NCI-H1092 (cell line): ENCODE measurements around the gene CLEC18A.
"Not testable (repeated sequence)": the region's sequence is repeated elsewhere in the genome, so short reads cannot be mapped to it uniquely, and the experiment has no call there.

Source experiments
- DNase-seq: peaks from one replicate; lab custom pipeline; 2025; lab: John Stamatoyannopoulos, UW

Gene CLEC18A

DNA sequence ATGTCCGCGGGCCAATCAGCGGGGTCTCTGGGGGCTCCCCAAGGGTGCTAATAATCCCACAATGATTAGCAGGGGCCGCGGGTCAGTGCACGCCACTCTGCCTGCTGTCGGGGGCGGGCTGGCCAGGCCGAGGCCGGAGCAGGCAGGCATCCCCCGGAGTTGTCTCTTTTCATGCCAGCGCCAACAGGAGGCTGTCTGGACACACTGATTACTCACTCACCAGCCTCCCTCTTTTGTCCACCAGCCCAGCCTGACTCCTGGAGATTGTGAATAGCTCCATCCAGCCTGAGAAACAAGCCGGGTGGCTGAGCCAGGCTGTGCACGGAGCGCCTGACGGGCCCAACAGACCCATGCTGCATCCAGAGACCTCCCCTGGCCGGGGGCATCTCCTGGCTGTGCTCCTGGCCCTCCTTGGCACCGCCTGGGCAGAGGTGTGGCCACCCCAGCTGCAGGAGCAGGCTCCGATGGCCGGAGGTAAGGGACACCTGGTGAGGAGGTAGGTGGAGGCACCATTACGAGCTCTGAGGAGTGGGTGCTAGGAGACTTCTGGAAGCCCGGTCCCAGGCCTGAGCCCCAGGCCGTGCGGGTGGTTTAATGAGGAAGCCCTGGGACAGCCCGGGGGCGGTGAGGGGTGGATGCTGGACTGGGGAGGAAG is at the start of gene CLEC18A:
Gene CLEC18A (plus strand): TSS at position 318 of the 655 bp plus-strand sequence. CDS start 33 bp downstream, at position 351.
- DNase-seq: not testable (repeated sequence)

DNA sequence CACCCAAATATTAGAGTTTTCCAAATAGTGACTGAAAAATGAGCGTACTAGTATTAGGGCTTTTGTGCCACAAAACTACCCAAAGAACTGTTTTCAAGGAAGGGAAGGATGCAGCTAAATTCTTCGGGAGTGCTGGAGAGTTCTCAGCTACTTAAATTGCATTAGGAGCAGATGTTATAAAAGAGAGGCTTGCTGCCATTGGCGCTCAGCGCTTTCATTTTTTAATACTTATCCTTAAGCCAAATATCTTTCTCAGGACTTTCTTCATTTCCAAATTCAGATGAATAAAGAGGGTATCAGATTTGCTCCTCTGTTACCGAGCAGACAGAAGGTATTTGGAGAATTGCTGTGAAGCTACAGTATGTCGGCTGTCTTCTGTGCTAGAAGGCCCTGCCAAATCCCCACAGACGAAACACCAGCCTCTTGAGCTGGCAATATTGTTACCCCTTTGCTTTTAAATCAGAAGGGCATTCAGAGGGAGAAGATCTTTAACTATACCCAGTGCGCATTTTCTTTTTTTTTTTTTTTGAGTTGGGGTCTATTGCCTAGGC is 47.2 kb upstream of the CLEC18A start:
- no peak for DNase-seq

GRCh38 chr16:69904495-69905170 is 46.5 kb upstream of the CLEC18A start:
- no peak for DNase-seq

GRCh38 chr16:69905171-69905555 is 46.0 kb upstream of the CLEC18A start:
- DNase-seq: no peak

DNA sequence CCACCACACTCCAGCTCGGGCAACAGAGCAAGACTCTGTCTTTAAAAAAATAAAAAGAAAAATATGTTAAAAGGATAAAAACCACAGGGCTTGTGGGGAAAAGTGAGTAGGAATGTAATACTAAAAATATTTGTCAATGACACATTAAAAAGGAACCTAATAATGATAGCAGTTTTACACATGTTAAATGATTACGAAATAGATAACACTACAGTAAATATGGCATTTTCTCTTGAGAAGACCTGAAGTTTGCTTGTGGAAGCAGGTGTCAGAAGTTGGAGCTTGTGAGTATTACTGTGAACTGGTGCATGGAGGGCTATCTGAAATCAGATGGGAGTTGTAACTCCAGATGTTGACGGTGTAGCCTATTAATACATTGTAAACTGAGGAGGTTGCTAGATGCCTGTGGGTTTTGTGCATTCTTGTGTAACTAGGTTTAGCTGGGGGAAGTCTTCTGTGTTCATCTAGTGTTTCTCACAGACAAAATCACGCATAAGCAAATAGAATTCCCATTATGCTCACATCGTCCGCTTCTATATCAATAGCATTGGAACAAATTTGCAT is 44.2 kb upstream of the CLEC18A start:
- DNase-seq: no peak

- DNase-seq: no peak
These were observed 42.1 kb upstream of the CLEC18A start for GRCh38 chr16:69909043-69909442.

GRCh38 chr16:69909760-69910159 is 41.4 kb upstream of the CLEC18A start:
- DNase-seq: no peak

- no peak for DNase-seq
These were observed 40.2 kb upstream of the CLEC18A start for GRCh38 chr16:69910964-69911363.

DNA sequence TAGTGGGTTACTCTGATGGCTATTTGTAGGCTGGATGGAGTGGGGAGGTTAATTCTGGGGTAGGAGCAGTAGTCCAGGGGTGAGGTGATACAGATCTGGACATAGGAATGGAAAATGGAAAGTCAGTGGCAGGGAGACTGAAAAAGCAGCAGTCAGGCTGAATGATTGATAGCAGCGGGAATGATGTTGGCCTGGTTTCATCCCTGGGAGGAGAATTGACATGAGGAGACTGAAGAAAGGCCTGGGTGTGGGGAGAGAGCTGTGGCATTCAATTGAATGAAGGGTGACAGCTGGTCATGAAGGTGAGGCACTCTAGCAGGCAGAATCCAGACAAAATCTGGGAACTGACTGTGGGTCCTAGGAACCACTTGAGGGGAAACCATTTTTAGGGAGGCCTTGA is 34.7 kb upstream of the CLEC18A start:
- no peak for DNase-seq

- no peak for DNase-seq
These were observed 33.8 kb upstream of the CLEC18A start for GRCh38 chr16:69917311-69917710.

DNA sequence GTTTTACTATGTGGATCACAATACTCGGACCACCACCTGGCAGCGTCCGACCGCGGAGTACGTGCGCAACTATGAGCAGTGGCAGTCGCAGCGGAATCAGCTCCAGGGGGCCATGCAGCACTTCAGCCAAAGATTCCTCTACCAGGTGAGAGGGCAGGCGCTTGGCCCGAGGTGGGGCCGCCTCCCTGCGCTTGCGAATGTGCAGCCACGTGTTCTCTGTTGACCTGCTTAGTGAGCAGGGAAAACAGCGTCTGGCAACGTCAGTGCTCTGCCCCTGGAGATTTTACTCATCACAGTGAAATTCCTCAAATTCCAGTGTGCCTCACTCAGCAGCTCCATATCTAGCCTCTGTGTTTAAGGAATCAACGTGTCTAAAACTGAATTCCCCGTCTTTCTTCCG is 33.4 kb upstream of the CLEC18A start:
- no peak for DNase-seq

DNA sequence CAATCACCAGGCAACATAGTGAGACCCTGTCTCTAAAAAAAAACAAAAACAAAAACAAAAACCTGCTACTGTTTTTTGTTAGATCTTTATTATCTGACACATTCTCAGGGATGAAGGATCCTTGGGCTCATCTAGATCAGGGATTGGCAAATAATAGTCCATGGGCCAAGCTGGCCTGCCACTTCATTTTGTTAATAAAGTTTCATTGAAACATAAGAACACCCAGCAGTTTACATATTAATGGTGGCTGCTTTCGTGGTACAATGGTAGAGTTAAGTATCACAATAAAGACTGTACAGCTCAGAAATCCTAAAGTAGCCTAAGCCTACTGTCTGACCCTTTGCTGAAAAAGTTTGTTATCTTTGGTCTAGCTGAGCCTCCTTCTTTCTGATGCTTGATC is 32.9 kb upstream of the CLEC18A start:
- DNase-seq: no peak

DNA sequence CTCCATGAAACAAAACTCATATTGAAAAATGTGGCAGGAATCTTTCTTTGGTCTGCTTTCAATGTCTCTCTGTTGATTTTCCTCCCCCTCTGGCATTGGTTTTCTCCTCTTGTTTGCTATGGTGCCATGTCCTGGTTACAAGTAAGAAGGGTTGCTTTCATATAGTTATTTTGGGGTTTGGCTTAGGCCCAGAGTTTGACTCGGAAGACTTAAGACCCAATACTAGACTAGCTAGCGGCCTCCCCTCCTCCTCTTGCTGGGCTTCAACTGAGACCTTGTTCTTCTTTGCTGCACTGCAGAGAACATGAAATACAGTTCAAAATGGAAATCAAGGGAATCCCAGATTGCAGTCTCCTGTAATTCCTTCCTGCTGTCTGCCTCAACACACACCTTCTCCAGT is 30.0 kb upstream of the CLEC18A start:
- DNase-seq: no peak

DNA sequence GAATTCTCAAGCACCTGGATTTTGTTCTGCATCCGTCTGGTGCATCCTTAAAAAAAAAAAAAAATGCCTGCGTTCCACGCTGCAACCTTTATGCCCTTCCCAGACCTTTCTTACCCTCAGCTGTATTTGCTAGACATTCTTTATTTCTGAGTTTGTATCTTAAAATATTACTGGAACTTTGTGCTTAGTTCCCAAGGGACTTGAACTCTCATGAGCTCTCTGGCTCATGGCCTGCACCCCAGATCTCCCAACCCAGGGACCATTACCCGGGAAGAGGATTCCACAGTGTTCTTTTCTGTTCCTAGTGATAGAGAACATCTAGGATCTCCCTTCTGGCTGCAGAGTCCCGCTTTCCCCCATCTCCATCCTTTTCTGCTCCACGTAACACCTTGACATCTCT is 28.9 kb upstream of the CLEC18A start:
- DNase-seq: no peak

- no peak for DNase-seq
These were observed 26.9 kb upstream of the CLEC18A start for GRCh38 chr16:69924041-69924775.

DNA sequence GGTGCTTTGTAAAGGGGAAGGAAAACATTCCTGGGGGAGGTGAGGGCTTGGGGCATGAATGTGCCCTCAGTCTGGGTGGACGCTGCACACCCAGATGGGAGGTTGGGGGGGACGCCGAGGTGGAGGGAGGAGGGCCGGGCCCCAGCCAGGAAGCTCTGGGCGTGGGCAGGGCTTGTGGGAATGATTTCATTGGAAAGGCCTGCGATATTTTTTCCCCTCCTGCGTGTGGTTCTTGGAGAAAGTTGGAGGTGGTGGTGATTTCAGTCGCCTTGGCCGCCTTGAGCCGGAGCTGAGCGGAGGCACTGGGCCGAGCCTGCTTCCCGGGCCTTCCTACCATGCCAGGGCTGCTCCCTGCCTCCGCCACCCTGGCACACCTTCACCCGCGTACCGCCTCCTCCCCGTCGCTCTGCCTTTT is 26.4 kb upstream of the CLEC18A start:
- no peak for DNase-seq

DNA sequence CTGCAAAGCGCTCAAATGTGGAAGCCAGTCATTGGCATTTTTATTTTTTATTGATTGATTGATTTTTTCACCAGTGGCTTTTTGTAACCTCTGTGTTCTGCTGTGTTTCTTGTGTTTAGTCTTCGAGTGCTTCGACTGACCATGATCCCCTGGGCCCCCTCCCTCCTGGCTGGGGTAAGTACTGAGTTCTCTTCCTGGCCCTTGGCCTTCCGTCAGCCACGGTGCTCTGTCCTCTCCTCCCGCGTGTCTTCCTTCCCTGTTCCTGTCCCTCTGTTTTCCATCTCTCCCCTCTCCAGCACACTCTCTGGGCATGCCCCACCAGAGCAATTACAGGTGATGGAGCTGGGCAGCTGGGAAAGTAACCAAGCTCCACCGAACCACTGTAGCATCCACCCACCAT is 25.8 kb upstream of the CLEC18A start:
- no peak for DNase-seq

DNA sequence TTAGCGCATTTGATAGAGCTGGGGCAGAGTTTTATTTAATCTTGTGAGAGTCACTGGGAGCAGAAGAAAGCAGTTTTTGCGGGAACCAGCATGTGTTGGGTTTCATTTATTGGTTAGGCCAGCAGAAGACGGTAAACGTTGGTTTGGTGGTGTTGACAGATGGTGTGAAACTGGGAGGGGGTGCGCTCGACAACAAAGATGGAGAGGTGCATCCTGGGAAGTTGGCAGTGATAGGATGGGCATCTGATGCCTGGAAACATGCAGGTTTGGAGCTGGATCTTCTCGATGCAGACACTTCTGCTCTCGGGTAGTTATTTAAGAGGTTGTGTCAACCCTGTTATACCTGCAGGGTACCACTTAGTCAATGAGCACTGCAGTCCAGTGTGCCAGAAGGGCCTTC is 24.9 kb upstream of the CLEC18A start:
- no peak for DNase-seq

DNA sequence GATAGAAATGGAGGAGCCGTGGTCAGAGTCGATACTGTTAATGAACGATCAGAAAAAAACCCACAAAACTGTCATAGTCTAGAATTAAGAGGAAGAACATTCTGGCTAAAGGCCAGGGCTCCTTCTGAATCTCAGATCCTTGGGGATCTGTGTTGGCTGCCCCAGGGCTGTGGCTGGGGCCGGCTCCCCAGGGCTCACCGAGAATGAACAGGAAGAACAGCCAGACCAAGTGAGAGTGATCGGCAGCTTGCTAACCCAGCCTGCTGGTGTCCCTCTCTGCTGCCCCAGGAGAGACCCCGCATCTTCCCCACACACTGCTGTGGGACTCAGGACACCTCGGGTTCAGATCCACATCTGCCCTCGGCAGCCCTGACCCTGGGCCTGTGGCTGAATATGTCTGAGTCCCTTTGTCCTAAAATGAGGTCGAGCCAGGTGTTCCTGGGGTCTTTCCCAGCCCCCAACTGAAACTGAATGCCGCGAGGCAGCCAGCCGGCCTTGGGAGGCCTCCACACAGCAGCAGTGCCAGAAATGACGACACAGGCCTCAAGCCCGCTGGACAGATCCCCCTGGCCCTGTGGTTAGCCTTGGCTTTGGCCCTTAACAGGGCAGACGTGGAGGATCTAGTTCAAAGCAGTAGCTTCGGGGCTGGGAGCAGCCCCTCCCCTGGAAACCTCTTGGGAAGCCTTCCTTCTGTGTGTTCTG is 23.9 kb upstream of the CLEC18A start:
- DNase-seq: no peak

GRCh38 chr16:69928856-69929400 is 22.2 kb upstream of the CLEC18A start:
- DNase-seq: no peak

- DNase-seq: no peak
These were observed 21.7 kb upstream of the CLEC18A start for GRCh38 chr16:69929480-69929879.
